ENCODE measurements around the gene ANXA2R.

- TF ChIP-seq POLR2A (IDR thresholded peaks at IDR 0.05) (no peak), CTCF (IDR thresholded peaks at IDR 0.05) (no peak)
Measured at GRCh38 chr5:43061352-43062075, 21.4 kb upstream of the ANXA2R start.
